GM12878 (cell line): ENCODE measurements around the gene SLC23A2. TPM values are rescaled to one million over a fixed set of nuclear protein-coding genes. Genes with fewer than 3 reads are reported as not detected.

Source experiments
- ASH2L ChIP-seq: fragments of 300-600, 200-600 bp; sonication (generic); IDR thresholded peaks from 2 replicates; pipeline ENCODE4 v1.6.1; 2017; ENCODE audit warnings: low read depth, mild to moderate bottlenecking, borderline replicate concordance
- CEBPZ ChIP-seq: fragments of 150-350 bp; IDR thresholded peaks from 2 replicates; pipeline ENCODE4 v1.6.1; 2016; ENCODE audit warnings: low read depth, low read length
- EED ChIP-seq: sonication (generic); IDR thresholded peaks from 2 replicates; pipeline ENCODE4 v1.6.1; 2016; ENCODE audit warnings: antibody characterized with exemption, low read depth
- ESRRA ChIP-seq: IDR thresholded peaks from 2 replicates; pipeline ENCODE4 v1.6.1; 2012; ENCODE audit warnings: mild to moderate bottlenecking, low read length, improper control_type of control experiment
- HDGF ChIP-seq: fragments of 450-650 bp; IDR thresholded peaks from 2 replicates; pipeline ENCODE4 v1.6.1; 2016; ENCODE audit warnings: antibody characterized with exemption
- MAX ChIP-seq: IDR thresholded peaks from 2 replicates; pipeline ENCODE4 v1.6.1; 2012; ENCODE audit warnings: low read depth, low read length, improper control_type of control experiment
- MTA2 ChIP-seq: fragments of 450-650 bp; IDR thresholded peaks from 2 replicates; pipeline ENCODE4 v1.6.1; 2016; ENCODE audit warnings: low read depth, mild to moderate bottlenecking, moderate library complexity
- NFXL1 ChIP-seq: fragments of 450-650 bp; IDR thresholded peaks from 2 replicates; pipeline ENCODE4 v1.6.1; 2017; ENCODE audit warnings: antibody characterized with exemption, mild to moderate bottlenecking, borderline replicate concordance
- RBBP5 ChIP-seq: fragments of 200-600 bp; sonication (generic); conservative IDR thresholded peaks from 2 replicates; pipeline ENCODE4 v1.6.1; 2016
- TARDBP ChIP-seq: IDR thresholded peaks from 2 replicates; pipeline ENCODE4 v1.6.1; 2016; ENCODE audit warnings: borderline replicate concordance
- ZNF274 ChIP-seq: IDR thresholded peaks from one replicate; pipeline ENCODE4 v1.8.0; 2011; ENCODE audit not compliant: insufficient read length, insufficient read depth
- polyA plus RNA-seq, 11 experiments: library from polyadenylated mRNA; depleted of rRNA in 4 of 11; unstranded in 6 of 11; stranded (reverse) in 5 of 11; fragments of >200 nt; fragmentation: Nextera tagmentation in 4 of 11; fragmentation: Illumina TruSeq in 1 of 11; extraction: Ambion mirVana in 4 of 11; extraction: Trizol in 1 of 11; gene quantifications; 1 replicate in 1 of 11; 2 replicates in 10 of 11; pipeline versions ENCODE4 v1.2.1 to v1.2.3, GENCODE V29; 2011 to 2016; ENCODE audit warnings: inconsistent platforms in 2 of 11, missing spikeins in 2 of 11, low read depth in 1 of 11
- total RNA-seq, 4 experiments: library from RNA; depleted of rRNA in 3 of 4; stranded (reverse); fragments of >200 nt in 3 of 4; fragmentation: Illumina TruSeq in 1 of 4; extraction: Trizol in 1 of 4; gene quantifications; 2 replicates each; pipeline versions ENCODE4 v1.2.1 to v1.2.3, GENCODE V29; 2013 to 2021
- TF ChIP-seq, protein P1 (sequence below): fragments of 450-650 bp; formaldehyde crosslinking; IDR thresholded peaks from 2 replicates; pipeline ENCODE4 v1.4.0; 2020; ENCODE audit warnings: mild to moderate bottlenecking, moderate library complexity
- TF ChIP-seq, protein P2 (sequence below): IDR thresholded peaks from 2 replicates; pipeline ENCODE4 v1.6.1; 2011; ENCODE audit warnings: borderline replicate concordance, low read depth, mild to moderate bottlenecking, moderate library complexity, mixed read lengths, low read length; ENCODE audit not compliant: insufficient read depth; ENCODE audit errors: extremely low read length
- TF ChIP-seq, protein P3 (sequence below): fragments of 450-650 bp; formaldehyde crosslinking; IDR thresholded peaks from 2 replicates; pipeline ENCODE4 v1.4.0; 2022; ENCODE audit warnings: mild to moderate bottlenecking, moderate library complexity
- TF ChIP-seq, protein P4 (sequence below): fragments of 450-650 bp; formaldehyde crosslinking; IDR thresholded peaks from 2 replicates; pipeline ENCODE4 v1.5.0; 2022; ENCODE audit warnings: mild to moderate bottlenecking, missing genetic modification characterization

SLC23A2 gene
- total and polyA plus RNA-seq, 10 of the 15 experiments (the other 5 are each of a cell fraction or from before 2014, with no cell fraction given): 4.4 to 56.1 (median 35.5) TPM

GRCh38 chr20:4989570-4989969 is 11.7 kb downstream of the SLC23A2 start (continued):
- TF ChIP-seq, protein P1, sequence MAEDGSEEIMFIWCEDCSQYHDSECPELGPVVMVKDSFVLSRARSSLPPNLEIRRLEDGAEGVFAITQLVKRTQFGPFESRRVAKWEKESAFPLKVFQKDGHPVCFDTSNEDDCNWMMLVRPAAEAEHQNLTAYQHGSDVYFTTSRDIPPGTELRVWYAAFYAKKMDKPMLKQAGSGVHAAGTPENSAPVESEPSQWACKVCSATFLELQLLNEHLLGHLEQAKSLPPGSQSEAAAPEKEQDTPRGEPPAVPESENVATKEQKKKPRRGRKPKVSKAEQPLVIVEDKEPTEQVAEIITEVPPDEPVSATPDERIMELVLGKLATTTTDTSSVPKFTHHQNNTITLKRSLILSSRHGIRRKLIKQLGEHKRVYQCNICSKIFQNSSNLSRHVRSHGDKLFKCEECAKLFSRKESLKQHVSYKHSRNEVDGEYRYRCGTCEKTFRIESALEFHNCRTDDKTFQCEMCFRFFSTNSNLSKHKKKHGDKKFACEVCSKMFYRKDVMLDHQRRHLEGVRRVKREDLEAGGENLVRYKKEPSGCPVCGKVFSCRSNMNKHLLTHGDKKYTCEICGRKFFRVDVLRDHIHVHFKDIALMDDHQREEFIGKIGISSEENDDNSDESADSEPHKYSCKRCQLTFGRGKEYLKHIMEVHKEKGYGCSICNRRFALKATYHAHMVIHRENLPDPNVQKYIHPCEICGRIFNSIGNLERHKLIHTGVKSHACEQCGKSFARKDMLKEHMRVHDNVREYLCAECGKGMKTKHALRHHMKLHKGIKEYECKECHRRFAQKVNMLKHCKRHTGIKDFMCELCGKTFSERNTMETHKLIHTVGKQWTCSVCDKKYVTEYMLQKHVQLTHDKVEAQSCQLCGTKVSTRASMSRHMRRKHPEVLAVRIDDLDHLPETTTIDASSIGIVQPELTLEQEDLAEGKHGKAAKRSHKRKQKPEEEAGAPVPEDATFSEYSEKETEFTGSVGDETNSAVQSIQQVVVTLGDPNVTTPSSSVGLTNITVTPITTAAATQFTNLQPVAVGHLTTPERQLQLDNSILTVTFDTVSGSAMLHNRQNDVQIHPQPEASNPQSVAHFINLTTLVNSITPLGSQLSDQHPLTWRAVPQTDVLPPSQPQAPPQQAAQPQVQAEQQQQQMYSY: no peak
- TF ChIP-seq EED: 0 out of 2 replicates have a peak, but pooled peaks have one; percentile 20
- peak; percentile 35; the same call in 1 of the 2 replicates for TF ChIP-seq ASH2L
- TF ChIP-seq CEBPZ: no peak
- TF ChIP-seq, protein P2, sequence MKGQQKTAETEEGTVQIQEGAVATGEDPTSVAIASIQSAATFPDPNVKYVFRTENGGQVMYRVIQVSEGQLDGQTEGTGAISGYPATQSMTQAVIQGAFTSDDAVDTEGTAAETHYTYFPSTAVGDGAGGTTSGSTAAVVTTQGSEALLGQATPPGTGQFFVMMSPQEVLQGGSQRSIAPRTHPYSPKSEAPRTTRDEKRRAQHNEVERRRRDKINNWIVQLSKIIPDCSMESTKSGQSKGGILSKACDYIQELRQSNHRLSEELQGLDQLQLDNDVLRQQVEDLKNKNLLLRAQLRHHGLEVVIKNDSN: no peak
- TF ChIP-seq NFXL1: no peak
- TF ChIP-seq, protein P3, sequence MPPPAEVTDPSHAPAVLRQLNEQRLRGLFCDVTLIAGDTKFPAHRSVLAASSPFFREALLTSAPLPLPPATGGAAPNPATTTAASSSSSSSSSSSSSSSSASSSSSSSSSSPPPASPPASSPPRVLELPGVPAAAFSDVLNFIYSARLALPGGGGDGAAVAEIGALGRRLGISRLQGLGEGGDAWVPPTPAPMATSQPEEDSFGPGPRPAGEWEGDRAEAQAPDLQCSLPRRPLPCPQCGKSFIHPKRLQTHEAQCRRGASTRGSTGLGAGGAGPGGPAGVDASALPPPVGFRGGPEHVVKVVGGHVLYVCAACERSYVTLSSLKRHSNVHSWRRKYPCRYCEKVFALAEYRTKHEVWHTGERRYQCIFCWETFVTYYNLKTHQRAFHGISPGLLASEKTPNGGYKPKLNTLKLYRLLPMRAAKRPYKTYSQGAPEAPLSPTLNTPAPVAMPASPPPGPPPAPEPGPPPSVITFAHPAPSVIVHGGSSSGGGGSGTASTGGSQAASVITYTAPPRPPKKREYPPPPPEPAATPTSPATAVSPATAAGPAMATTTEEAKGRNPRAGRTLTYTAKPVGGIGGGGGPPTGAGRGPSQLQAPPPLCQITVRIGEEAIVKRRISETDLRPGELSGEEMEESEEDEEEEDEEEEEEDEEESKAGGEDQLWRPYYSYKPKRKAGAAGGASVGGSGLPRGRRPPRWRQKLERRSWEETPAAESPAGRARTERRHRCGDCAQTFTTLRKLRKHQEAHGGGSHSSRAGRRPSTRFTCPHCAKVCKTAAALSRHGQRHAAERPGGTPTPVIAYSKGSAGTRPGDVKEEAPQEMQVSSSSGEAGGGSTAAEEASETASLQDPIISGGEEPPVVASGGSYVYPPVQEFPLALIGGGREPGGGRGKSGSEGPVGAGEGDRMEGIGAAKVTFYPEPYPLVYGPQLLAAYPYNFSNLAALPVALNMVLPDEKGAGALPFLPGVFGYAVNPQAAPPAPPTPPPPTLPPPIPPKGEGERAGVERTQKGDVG (CRISPR knock-in tag): no peak
- TF ChIP-seq, protein P4, sequence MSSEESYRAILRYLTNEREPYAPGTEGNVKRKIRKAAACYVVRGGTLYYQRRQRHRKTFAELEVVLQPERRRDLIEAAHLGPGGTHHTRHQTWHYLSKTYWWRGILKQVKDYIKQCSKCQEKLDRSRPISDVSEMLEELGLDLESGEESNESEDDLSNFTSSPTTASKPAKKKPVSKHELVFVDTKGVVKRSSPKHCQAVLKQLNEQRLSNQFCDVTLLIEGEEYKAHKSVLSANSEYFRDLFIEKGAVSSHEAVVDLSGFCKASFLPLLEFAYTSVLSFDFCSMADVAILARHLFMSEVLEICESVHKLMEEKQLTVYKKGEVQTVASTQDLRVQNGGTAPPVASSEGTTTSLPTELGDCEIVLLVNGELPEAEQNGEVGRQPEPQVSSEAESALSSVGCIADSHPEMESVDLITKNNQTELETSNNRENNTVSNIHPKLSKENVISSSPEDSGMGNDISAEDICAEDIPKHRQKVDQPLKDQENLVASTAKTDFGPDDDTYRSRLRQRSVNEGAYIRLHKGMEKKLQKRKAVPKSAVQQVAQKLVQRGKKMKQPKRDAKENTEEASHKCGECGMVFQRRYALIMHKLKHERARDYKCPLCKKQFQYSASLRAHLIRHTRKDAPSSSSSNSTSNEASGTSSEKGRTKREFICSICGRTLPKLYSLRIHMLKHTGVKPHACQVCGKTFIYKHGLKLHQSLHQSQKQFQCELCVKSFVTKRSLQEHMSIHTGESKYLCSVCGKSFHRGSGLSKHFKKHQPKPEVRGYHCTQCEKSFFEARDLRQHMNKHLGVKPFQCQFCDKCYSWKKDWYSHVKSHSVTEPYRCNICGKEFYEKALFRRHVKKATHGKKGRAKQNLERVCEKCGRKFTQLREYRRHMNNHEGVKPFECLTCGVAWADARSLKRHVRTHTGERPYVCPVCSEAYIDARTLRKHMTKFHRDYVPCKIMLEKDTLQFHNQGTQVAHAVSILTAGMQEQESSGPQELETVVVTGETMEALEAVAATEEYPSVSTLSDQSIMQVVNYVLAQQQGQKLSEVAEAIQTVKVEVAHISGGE (CRISPR knock-in tag): no peak
- TF ChIP-seq HDGF: no peak
- no peak for TF ChIP-seq TARDBP
- no peak; the same call in 1 of the 2 replicates for TF ChIP-seq MAX
- no peak for TF ChIP-seq RBBP5
- TF ChIP-seq ZNF274: no peak
- peak; percentile 47; the same call in 1 of the 2 replicates for TF ChIP-seq MTA2
- TF ChIP-seq ESRRA: no peak
